ENCODE data around the gene FGD3. TPM values are rescaled to one million over a fixed set of nuclear protein-coding genes. Genes with fewer than 3 reads are reported as not detected.

The FGD3 gene
- total and polyA plus RNA-seq, 9 of the 15 experiments (the other 6 are each of a cell fraction or from before 2014, with no cell fraction given), result 0.07 to 1.3 (median 0.29) TPM

DNA sequence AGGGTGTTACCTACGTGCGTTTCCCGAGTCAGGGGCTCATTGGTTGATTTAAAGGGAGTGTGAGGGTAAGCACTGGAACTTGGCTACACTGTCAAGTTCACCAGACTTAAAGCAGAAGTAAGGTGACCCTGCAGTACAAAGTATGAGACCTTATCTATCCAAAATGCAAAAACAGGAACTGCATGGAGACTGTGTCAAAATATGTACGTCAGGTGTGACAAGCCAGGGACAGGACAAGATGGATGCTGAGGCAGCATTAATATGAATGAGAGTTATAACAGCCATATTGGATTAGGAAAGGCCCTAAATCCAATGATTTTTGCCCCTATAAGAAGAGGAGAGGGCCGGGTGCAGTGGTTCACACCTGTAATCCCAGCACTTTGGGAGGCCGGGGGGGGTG, 95.8 kb downstream of the FGD3 start:
- Histone ChIP-seq H3K27ac (ENCODE audit: extremely low read depth, low read depth, low read length) (no peak overlapping the region), H2AFZ (ENCODE audit: low read depth, low read length) (peak overlapping the region; percentile 47), H3K79me2 (ENCODE audit: control insufficient read depth, insufficient read depth, low read length) (no peaks in the 10 kb centered on the region), H4K20me1 (replicated peaks; ENCODE audit: control insufficient read depth, insufficient read depth, low read length) (no peaks in the 10 kb centered on the region), H3K4me2 (ENCODE audit: insufficient read depth, low read length) (no peak overlapping the region), H3K27me3 (ENCODE audit: control insufficient read depth in 2 of 2, insufficient read depth in 2 of 2, low read length in 2 of 2) (peaks cover 11 to 15% of the 10 kb centered on the region in 2 experiments; a peak in 4 of 5 replicates), H3K9me3 (replicated peaks; ENCODE audit: control insufficient read depth, insufficient read depth, low read depth, low read length) (no peaks in the 10 kb centered on the region; the same call in 1 of the 2 replicates), H3K36me3 (ENCODE audit: control insufficient read depth, insufficient read depth, low read length) (no peaks in the 10 kb centered on the region), H3K4me1 (replicated peaks in 1 of 2; ENCODE audit: control insufficient read depth in 2 of 2, insufficient read depth in 2 of 2, low read length in 2 of 2) (peaks cover 7 to 8% of the 10 kb centered on the region in 2 experiments; a peak in 3 of 5 replicates), H3K9me1 (ENCODE audit: control insufficient read depth, insufficient read depth, low read length) (no peaks in the 10 kb centered on the region), H3K9ac (ENCODE audit: insufficient read depth in 1 of 2, low read depth in 2 of 2, low read length in 2 of 2) (no peak overlapping the region), H3K4me3 (no peak overlapping the region)
- peak; percentile 29; the same call in 1 of the 3 replicates for ATAC-seq
- FAIRE-seq, result no peak
- POLR2A ChIA-PET, result interaction anchor here (1.0 kb wide), 1 partner anchor 9 kb away, joined by 3 read pairs; no protein-coding TSS in a partner anchor
- intact Hi-C loops (cut with micrococcal nuclease), result no loop called here
- DNase-seq (ENCODE audit: extremely low read depth in 1 of 4, low spot score in 3 of 4), result no peak
- in situ Hi-C loops (cut with MboI), result no loop called here
- WGBS (ENCODE audit: insufficient coverage, low coverage, missing lambda C conversion rate), result 8% methylated on average over 5 of the region's 6 CpGs
- BruUV-seq (replicated peaks), result no TSS peak
- CTCF ChIA-PET (ENCODE audit: low intra/inter-chr PET ratio), result no interaction called here
- no peak for TF ChIP-seq SP1 (CRISPR knock-in tag; IDR thresholded peaks at IDR 0.05)
- TF ChIP-seq RUNX1 (IDR thresholded peaks at IDR 0.05; ENCODE audit: low read depth), result no peak
- no peak for TF ChIP-seq SP2 (IDR thresholded peaks at IDR 0.05; ENCODE audit: extremely low read depth, low read depth, low read length, poor library complexity, severe bottlenecking)
- TF ChIP-seq EGR1 (conservative IDR thresholded peaks at IDR 0.05), result no peak
- peak; percentile 82 for TF ChIP-seq MAFK (IDR thresholded peaks at IDR 0.05; ENCODE audit: low read length)
- peak; percentile 80 for TF ChIP-seq MAFF (IDR thresholded peaks at IDR 0.05; ENCODE audit: low read length)
- TF ChIP-seq, protein P1, sequence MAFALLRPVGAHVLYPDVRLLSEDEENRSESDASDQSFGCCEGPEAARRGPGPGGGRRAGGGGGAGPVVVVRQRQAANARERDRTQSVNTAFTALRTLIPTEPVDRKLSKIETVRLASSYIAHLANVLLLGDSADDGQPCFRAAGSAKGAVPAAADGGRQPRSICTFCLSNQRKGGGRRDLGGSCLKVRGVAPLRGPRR (CRISPR knock-in tag; IDR thresholded peaks at IDR 0.05), result no peak
- no peak for TF ChIP-seq ZNF239 (CRISPR knock-in tag; IDR thresholded peaks at IDR 0.05)
- peak; percentile 34; the same call in 1 of the 2 replicates for TF ChIP-seq TEAD4 (IDR thresholded peaks at IDR 0.05; ENCODE audit: low read length)
- no peak for TF ChIP-seq TEAD4 (CRISPR knock-in tag; IDR thresholded peaks at IDR 0.05; ENCODE audit: borderline replicate concordance)
- no peak for TF ChIP-seq ZNF778 (CRISPR knock-in tag; IDR thresholded peaks at IDR 0.05)
- no peak for TF ChIP-seq ZSCAN32 (CRISPR knock-in tag; IDR thresholded peaks at IDR 0.05)
- TF ChIP-seq CEBPG (CRISPR knock-in tag; IDR thresholded peaks at IDR 0.05), result no peak
- TF ChIP-seq CEBPG (tag; conservative IDR thresholded peaks at IDR 0.05 in 1 of 2, IDR thresholded peaks at IDR 0.05 in 1 of 2), result no peak
- no peak for TF ChIP-seq EZH2 (IDR thresholded peaks at IDR 0.05; ENCODE audit: borderline replicate concordance, low read depth, low read length)
- TF ChIP-seq ZNF583 (CRISPR knock-in tag; IDR thresholded peaks at IDR 0.05), result no peak
- TF ChIP-seq ZNF592 (IDR thresholded peaks at IDR 0.05), result no peak
- TF ChIP-seq NRF1 (conservative IDR thresholded peaks at IDR 0.05 in 1 of 2, IDR thresholded peaks at IDR 0.05 in 1 of 2), result no peak
- no peak for TF ChIP-seq BRD9 (IDR thresholded peaks at IDR 0.05; ENCODE audit: low read depth, partially characterized antibody)
- peak; percentile 98 for TF ChIP-seq SPI1 (IDR thresholded peaks at IDR 0.05; ENCODE audit: borderline replicate concordance, low read depth, low read length)
- no peak for TF ChIP-seq ZNF436 (CRISPR knock-in tag; IDR thresholded peaks at IDR 0.05)
- peak; percentile 87 for TF ChIP-seq C11orf30 (IDR thresholded peaks at IDR 0.05; ENCODE audit: low read depth)

Measured in K562 (cell line).